GM12878 (cell line): Measurements from ENCODE around the gene RCN1. TPM values are rescaled to one million over a fixed set of nuclear protein-coding genes. Genes with fewer than 3 reads are reported as not detected.

ENCODE experiments used
- ATF3 ChIP-seq: IDR thresholded peaks from 2 replicates; pipeline ENCODE4 v1.6.1; 2011; ENCODE audit warnings: low read depth, mild to moderate bottlenecking, low read length, moderate library complexity, borderline replicate concordance; ENCODE audit errors: extremely low read depth
- CHD1 ChIP-seq: IDR thresholded peaks from 2 replicates; pipeline ENCODE4 v1.6.1; 2012; ENCODE audit warnings: low read depth, low read length, improper control_type of control experiment
- CREB1 ChIP-seq: IDR thresholded peaks from 2 replicates; pipeline ENCODE4 v1.6.1; 2012; ENCODE audit warnings: low read depth, mild to moderate bottlenecking, inconsistent platforms
- CREM ChIP-seq: IDR thresholded peaks from 2 replicates; pipeline ENCODE4 v1.6.1; 2014; ENCODE audit warnings: antibody characterized with exemption, low read depth
- EED ChIP-seq: sonication (generic); IDR thresholded peaks from 2 replicates; pipeline ENCODE4 v1.6.1; 2016; ENCODE audit warnings: antibody characterized with exemption, low read depth
- ELK1 ChIP-seq: IDR thresholded peaks from 2 replicates; pipeline ENCODE4 v1.6.1; 2012; ENCODE audit warnings: low read depth, low read length, improper control_type of control experiment
- FOXM1 ChIP-seq: IDR thresholded peaks from 2 replicates; pipeline ENCODE4 v1.6.1; 2012; ENCODE audit warnings: low read depth, mild to moderate bottlenecking, inconsistent platforms, low read length, moderate library complexity
- HDAC2 ChIP-seq: fragments of 200-600 bp; sonication (generic); IDR thresholded peaks from 2 replicates; pipeline ENCODE4 v1.6.1; 2017
- HDAC6 ChIP-seq: fragments of 200-600 bp; sonication (generic); IDR thresholded peaks from one replicate; pipeline ENCODE4 v1.8.0; 2017; ENCODE audit warnings: antibody characterized with exemption; ENCODE audit not compliant: unreplicated experiment
- IKZF1 ChIP-seq: fragments of 450-650 bp; conservative IDR thresholded peaks from 2 replicates; pipeline ENCODE4 v1.6.1; 2017; ENCODE audit warnings: antibody characterized with exemption, mild to moderate bottlenecking
- LARP7 ChIP-seq: fragments of 450-650 bp; IDR thresholded peaks from 2 replicates; pipeline ENCODE4 v1.6.1; 2017; ENCODE audit warnings: mild to moderate bottlenecking
- MLLT1 ChIP-seq: fragments of 450-650 bp; IDR thresholded peaks from 2 replicates; pipeline ENCODE4 v1.6.1; 2016; ENCODE audit warnings: mild to moderate bottlenecking
- NR2F1 ChIP-seq: fragments of 450-650 bp; conservative IDR thresholded peaks from 2 replicates; pipeline ENCODE4 v1.6.1; 2017; ENCODE audit warnings: mild to moderate bottlenecking
- PBX3 ChIP-seq: IDR thresholded peaks from 2 replicates; pipeline ENCODE4 v1.6.1; 2011; ENCODE audit warnings: mild to moderate bottlenecking, low read depth, low read length, moderate library complexity; ENCODE audit not compliant: insufficient replicate concordance
- RB1 ChIP-seq: fragments of 450-650 bp; formaldehyde crosslinking; IDR thresholded peaks from 2 replicates; pipeline ENCODE4 v1.6.1; 2017; ENCODE audit warnings: mild to moderate bottlenecking, borderline replicate concordance
- RELA ChIP-seq: fragments of 450-650 bp; IDR thresholded peaks from 2 replicates; pipeline ENCODE4 v1.8.0; 2014; ENCODE audit warnings: borderline replicate concordance; ENCODE audit not compliant: partially characterized antibody
- SIN3A ChIP-seq: IDR thresholded peaks from 2 replicates; pipeline ENCODE4 v1.6.1; 2012; ENCODE audit warnings: low read depth, low read length, improper control_type of control experiment
- SMC3 ChIP-seq: IDR thresholded peaks from 2 replicates; pipeline ENCODE4 v1.6.1; 2011; ENCODE audit warnings: low read length, improper control_type of control experiment, borderline replicate concordance
- SPI1 ChIP-seq: IDR thresholded peaks from 2 replicates; pipeline ENCODE4 v1.6.1; 2011; ENCODE audit warnings: low read depth, mild to moderate bottlenecking, low read length, moderate library complexity, borderline replicate concordance; ENCODE audit not compliant: insufficient read depth
- STAT3 ChIP-seq: IDR thresholded peaks from 2 replicates; pipeline ENCODE4 v1.6.1; 2011; ENCODE audit warnings: low read depth, low read length, improper control_type of control experiment
- TAF1 ChIP-seq: IDR thresholded peaks from 2 replicates; pipeline ENCODE4 v1.6.1; 2011; ENCODE audit warnings: mild to moderate bottlenecking, low read depth, low read length, borderline replicate concordance
- ZNF207 ChIP-seq: fragments of 450-650 bp; IDR thresholded peaks from 2 replicates; pipeline ENCODE4 v1.6.1; 2014; ENCODE audit warnings: antibody characterized with exemption, mild to moderate bottlenecking, borderline replicate concordance
- ZZZ3 ChIP-seq: IDR thresholded peaks from 2 replicates; pipeline ENCODE4 v1.6.1; 2011; ENCODE audit warnings: low read depth; ENCODE audit not compliant: control insufficient read depth, insufficient read length
- polyA plus RNA-seq, 11 experiments: library from polyadenylated mRNA; depleted of rRNA in 4 of 11; unstranded in 6 of 11; stranded (reverse) in 5 of 11; fragments of >200 nt; fragmentation: Nextera tagmentation in 4 of 11; fragmentation: Illumina TruSeq in 1 of 11; extraction: Ambion mirVana in 4 of 11; extraction: Trizol in 1 of 11; gene quantifications; 1 replicate in 1 of 11; 2 replicates in 10 of 11; pipeline versions ENCODE4 v1.2.1 to v1.2.3, GENCODE V29; 2011 to 2016; ENCODE audit warnings: inconsistent platforms in 2 of 11, missing spikeins in 2 of 11, low read depth in 1 of 11
- total RNA-seq, 4 experiments: library from RNA; depleted of rRNA in 3 of 4; stranded (reverse); fragments of >200 nt in 3 of 4; fragmentation: Illumina TruSeq in 1 of 4; extraction: Trizol in 1 of 4; gene quantifications; 2 replicates each; pipeline versions ENCODE4 v1.2.1 to v1.2.3, GENCODE V29; 2013 to 2021

The RCN1 gene
- total and polyA plus RNA-seq, 10 of the 15 experiments (the other 5 are each of a cell fraction or from before 2014, with no cell fraction given): 17.6 to 76.7 (median 56.4) TPM

GRCh38 chr11:32090545-32091370 is at the start of gene RCN1 (continued):
- no peak for TF ChIP-seq HDAC2
- peak; percentile 78 for TF ChIP-seq IKZF1
- no peak for TF ChIP-seq STAT3
- no peak for TF ChIP-seq CHD1
- no peak for TF ChIP-seq CREB1
- peak; percentile 44 for TF ChIP-seq HDAC6
- TF ChIP-seq CREM: no peak
- TF ChIP-seq SPI1: no peak
- TF ChIP-seq SMC3: no peak
- TF ChIP-seq PBX3: no peak
- no peak; the same call in 1 of the 2 replicates for TF ChIP-seq NR2F1
- TF ChIP-seq ATF3: no peak
- peak; percentile 64 for TF ChIP-seq LARP7
- no peak for TF ChIP-seq MLLT1
- 0 out of 2 replicates have a peak, but pooled peaks have one; percentile 41 for TF ChIP-seq EED
- TF ChIP-seq FOXM1: no peak
- TF ChIP-seq ELK1: no peak
- peak; percentile 28; the same call in 1 of the 2 replicates for TF ChIP-seq TAF1
- no peak for TF ChIP-seq SIN3A
- TF ChIP-seq ZZZ3: no peak
- TF ChIP-seq RB1: peak; percentile 74; the same call in 1 of the 2 replicates
- peak; percentile 56; the same call in 1 of the 2 replicates for TF ChIP-seq ZNF207
- peak; percentile 31 for TF ChIP-seq RELA
